NCI-H2029 treated with DMSO at 0.1 percent for 48 hours (cell line): ENCODE data around the gene LARGE1.

Experiments
- DNase-seq: peaks from one replicate; lab custom pipeline; 2025; lab: John Stamatoyannopoulos, UW

Gene LARGE1

GRCh38 chr22:33520904-33521780, 399.1 kb downstream of the LARGE1 start:
- DNase-seq: no peak

- DNase-seq: no peak
These were observed 400.0 kb downstream of the LARGE1 start for GRCh38 chr22:33519974-33520903.

GRCh38 chr22:33519071-33519973, 401.0 kb downstream of the LARGE1 start:
- peak; percentile 33 for DNase-seq

GRCh38 chr22:33518405-33518804, 401.9 kb downstream of the LARGE1 start:
- no peak for DNase-seq

GRCh38 chr22:33515795-33516194, 404.5 kb downstream of the LARGE1 start:
- DNase-seq: peak; percentile 14

- DNase-seq: no peak
These were observed 406.6 kb downstream of the LARGE1 start for GRCh38 chr22:33513388-33514338.

- DNase-seq: no peak
These were observed 407.4 kb downstream of the LARGE1 start for GRCh38 chr22:33512908-33513307.

GRCh38 chr22:33510429-33510904, 409.8 kb downstream of the LARGE1 start:
- no peak for DNase-seq

GRCh38 chr22:33504941-33505625, 415.2 kb downstream of the LARGE1 start:
- DNase-seq: no peak

- DNase-seq: no peak
These were observed 424.2 kb downstream of the LARGE1 start for GRCh38 chr22:33496112-33496511.

- no peak for DNase-seq
These were observed 426.6 kb downstream of the LARGE1 start for GRCh38 chr22:33493476-33494205.

GRCh38 chr22:33492210-33492651, 428.0 kb downstream of the LARGE1 start:
- no peak for DNase-seq

GRCh38 chr22:33487041-33487716, 433.1 kb downstream of the LARGE1 start:
- no peak for DNase-seq

GRCh38 chr22:33481550-33481949, 438.7 kb downstream of the LARGE1 start:
- no peak for DNase-seq

- no peak for DNase-seq
These were observed 442.9 kb downstream of the LARGE1 start for GRCh38 chr22:33477120-33478111.

GRCh38 chr22:33476716-33477115, 443.6 kb downstream of the LARGE1 start:
- DNase-seq: no peak

- DNase-seq: no peak
These were observed 444.1 kb downstream of the LARGE1 start for GRCh38 chr22:33476206-33476605.
